ENCODE results near the gene C14orf93.

Gene C14orf93

GRCh38 chr14:23002592-23002991, 7.4 kb downstream of the C14orf93 start:
- Histone ChIP-seq H3K27me3 (replicated peaks; ENCODE audit: control insufficient read depth, insufficient read depth, low read length) (no peaks in the 10 kb centered on the region), H3K36me3 (ENCODE audit: control insufficient read depth, insufficient read depth, low read length) (no peaks in the 10 kb centered on the region), H3K4me3 (replicated peaks; ENCODE audit: low read depth, low read length) (no peak overlapping the region)
- TF ChIP-seq CTCF (IDR thresholded peaks at IDR 0.05; ENCODE audit: insufficient read depth, low read length, poor library complexity, severe bottlenecking): no peak
- no peak for DNase-seq (ENCODE audit: extremely low read depth, insufficient read length)

GRCh38 chr14:23000860-23001259, 9.1 kb downstream of the C14orf93 start:
- TF ChIP-seq CTCF (IDR thresholded peaks at IDR 0.05; ENCODE audit: insufficient read depth, low read length, poor library complexity, severe bottlenecking): no peak

GRCh38 chr14:22998329-22999012, 11.5 kb downstream of the C14orf93 start:
- Histone ChIP-seq H3K36me3 (ENCODE audit: control insufficient read depth, insufficient read depth, low read length) (no peaks in the 10 kb centered on the region), H3K27me3 (replicated peaks; ENCODE audit: control insufficient read depth, insufficient read depth, low read length) (no peaks in the 10 kb centered on the region), H3K4me3 (replicated peaks; ENCODE audit: low read depth, low read length) (no peak overlapping the region)
- no peak for DNase-seq (ENCODE audit: extremely low read depth, insufficient read length)
- no peak for TF ChIP-seq CTCF (IDR thresholded peaks at IDR 0.05; ENCODE audit: insufficient read depth, low read length, poor library complexity, severe bottlenecking)

More at GRCh38 chr14:23000860-23001259, 9.1 kb downstream of the C14orf93 start:
- H3K36me3 ChIP-seq (ENCODE audit: control insufficient read depth, insufficient read depth, low read length): no peaks in the 10 kb centered on the region
- H3K27me3 ChIP-seq (replicated peaks; ENCODE audit: control insufficient read depth, insufficient read depth, low read length): no peaks in the 10 kb centered on the region
- no peak for DNase-seq (ENCODE audit: extremely low read depth, insufficient read length)
- H3K4me3 ChIP-seq (replicated peaks; ENCODE audit: low read depth, low read length): no peak overlapping the region

- Histone ChIP-seq H3K4me3 (replicated peaks; ENCODE audit: low read depth, low read length) (no peak overlapping the region), H3K36me3 (ENCODE audit: control insufficient read depth, insufficient read depth, low read length) (no peaks in the 10 kb centered on the region), H3K27me3 (replicated peaks; ENCODE audit: control insufficient read depth, insufficient read depth, low read length) (no peaks in the 10 kb centered on the region)
- DNase-seq (ENCODE audit: extremely low read depth, insufficient read length): no peak
- TF ChIP-seq CTCF (IDR thresholded peaks at IDR 0.05; ENCODE audit: insufficient read depth, low read length, poor library complexity, severe bottlenecking): no peak
Measured at GRCh38 chr14:22997676-22998323, 12.1 kb downstream of the C14orf93 start.

- no peak for DNase-seq (ENCODE audit: extremely low read depth, insufficient read length)
- TF ChIP-seq CTCF (IDR thresholded peaks at IDR 0.05; ENCODE audit: insufficient read depth, low read length, poor library complexity, severe bottlenecking): no peak
- Histone ChIP-seq H3K36me3 (ENCODE audit: control insufficient read depth, insufficient read depth, low read length) (no peaks in the 10 kb centered on the region), H3K27me3 (replicated peaks; ENCODE audit: control insufficient read depth, insufficient read depth, low read length) (no peaks in the 10 kb centered on the region), H3K4me3 (replicated peaks; ENCODE audit: low read depth, low read length) (no peak overlapping the region)
Measured at GRCh38 chr14:22996768-22997654, 12.9 kb downstream of the C14orf93 start.
